ENCODE data around the gene DCXR.

DCXR gene

GRCh38 chr17:82003411-82004381, 33.8 kb downstream of the DCXR start:
- no peak for DNase-seq (ENCODE audit: low read depth, low spot score)
- H3K4me3 ChIP-seq (ENCODE audit: low read length) = no peak overlapping the region

GRCh38 chr17:82001571-82002056, 35.9 kb downstream of the DCXR start:
- no peaks in the 10 kb centered on the region for H3K27me3 ChIP-seq (ENCODE audit: control insufficient read depth, insufficient read depth, low read length)
- DNase-seq (ENCODE audit: low read depth, low spot score) = no peak
- no CpG with 5 or more reads among the region's 17 CpGs for WGBS (ENCODE audit: insufficient coverage, insufficient read length)
- 0 out of 2 replicates have a peak, but pooled peaks cover 1% of the 10 kb centered on the region for H3K4me1 ChIP-seq (ENCODE audit: control insufficient read depth, insufficient read depth, low read length)
- H3K27ac ChIP-seq (ENCODE audit: low read length) = no peak overlapping the region
- H3K9me3 ChIP-seq (ENCODE audit: control insufficient read depth, insufficient read depth, low read length) = no peaks in the 10 kb centered on the region
- H3K36me3 ChIP-seq (ENCODE audit: control insufficient read depth, insufficient read depth, low read length) = peaks cover 3% of the 10 kb centered on the region; the same call in 1 of the 2 replicates
- H3K4me3 ChIP-seq (ENCODE audit: low read length) = no peak overlapping the region

More at GRCh38 chr17:82003411-82004381, 33.8 kb downstream of the DCXR start:
- no CpG with 5 or more reads among the region's 53 CpGs for WGBS (ENCODE audit: insufficient coverage, insufficient read length)
- Histone ChIP-seq H3K36me3 (ENCODE audit: control insufficient read depth, insufficient read depth, low read length) (peaks cover 3% of the 10 kb centered on the region; the same call in 1 of the 2 replicates), H3K27me3 (ENCODE audit: control insufficient read depth, insufficient read depth, low read length) (no peaks in the 10 kb centered on the region), H3K9me3 (ENCODE audit: control insufficient read depth, insufficient read depth, low read length) (no peaks in the 10 kb centered on the region), H3K4me1 (ENCODE audit: control insufficient read depth, insufficient read depth, low read length) (0 out of 2 replicates have a peak, but pooled peaks cover 1% of the 10 kb centered on the region), H3K27ac (ENCODE audit: low read length) (no peak overlapping the region)

GRCh38 chr17:82000803-82001570, 36.5 kb downstream of the DCXR start:
- WGBS (ENCODE audit: insufficient coverage, insufficient read length) = no CpG with 5 or more reads among the region's 32 CpGs
- Histone ChIP-seq H3K4me1 (ENCODE audit: control insufficient read depth, insufficient read depth, low read length) (0 out of 2 replicates have a peak, but pooled peaks cover 1% of the 10 kb centered on the region), H3K27me3 (ENCODE audit: control insufficient read depth, insufficient read depth, low read length) (no peaks in the 10 kb centered on the region), H3K4me3 (ENCODE audit: low read length) (no peak overlapping the region), H3K9me3 (ENCODE audit: control insufficient read depth, insufficient read depth, low read length) (no peaks in the 10 kb centered on the region), H3K27ac (ENCODE audit: low read length) (no peak overlapping the region), H3K36me3 (ENCODE audit: control insufficient read depth, insufficient read depth, low read length) (peaks cover 3% of the 10 kb centered on the region; the same call in 1 of the 2 replicates)
- DNase-seq (ENCODE audit: low read depth, low spot score) = no peak

GRCh38 chr17:81999976-82000802, 37.3 kb downstream of the DCXR start:
- H3K4me3 ChIP-seq (ENCODE audit: low read length) = no peak overlapping the region
- H3K36me3 ChIP-seq (ENCODE audit: control insufficient read depth, insufficient read depth, low read length) = peaks cover 3% of the 10 kb centered on the region; the same call in 1 of the 2 replicates
- no peak for DNase-seq (ENCODE audit: low read depth, low spot score)
- no peak overlapping the region for H3K27ac ChIP-seq (ENCODE audit: low read length)
- WGBS (ENCODE audit: insufficient coverage, insufficient read length) = no CpG with 5 or more reads among the region's 36 CpGs
- H3K27me3 ChIP-seq (ENCODE audit: control insufficient read depth, insufficient read depth, low read length) = no peaks in the 10 kb centered on the region
- no peaks in the 10 kb centered on the region for H3K9me3 ChIP-seq (ENCODE audit: control insufficient read depth, insufficient read depth, low read length)
- H3K4me1 ChIP-seq (ENCODE audit: control insufficient read depth, insufficient read depth, low read length) = 0 out of 2 replicates have a peak, but pooled peaks cover 1% of the 10 kb centered on the region

GRCh38 chr17:81999587-81999975, 37.9 kb downstream of the DCXR start:
- no CpG with 5 or more reads among the region's 12 CpGs for WGBS (ENCODE audit: insufficient coverage, insufficient read length)
- no peaks in the 10 kb centered on the region for H3K9me3 ChIP-seq (ENCODE audit: control insufficient read depth, insufficient read depth, low read length)
- DNase-seq (ENCODE audit: low read depth, low spot score) = no peak
- peaks cover 3% of the 10 kb centered on the region; the same call in 1 of the 2 replicates for H3K36me3 ChIP-seq (ENCODE audit: control insufficient read depth, insufficient read depth, low read length)
- H3K27ac ChIP-seq (ENCODE audit: low read length) = no peak overlapping the region
- H3K27me3 ChIP-seq (ENCODE audit: control insufficient read depth, insufficient read depth, low read length) = no peaks in the 10 kb centered on the region
- H3K4me3 ChIP-seq (ENCODE audit: low read length) = no peak overlapping the region
- 0 out of 2 replicates have a peak, but pooled peaks cover 1% of the 10 kb centered on the region for H3K4me1 ChIP-seq (ENCODE audit: control insufficient read depth, insufficient read depth, low read length)

- peaks cover 4% of the 10 kb centered on the region; the same call in 1 of the 2 replicates for H3K4me1 ChIP-seq (ENCODE audit: control insufficient read depth, insufficient read depth, low read length)
- no peaks in the 10 kb centered on the region for H3K27me3 ChIP-seq (ENCODE audit: control insufficient read depth, insufficient read depth, low read length)
- no peak overlapping the region for H3K4me3 ChIP-seq (ENCODE audit: low read length)
- DNase-seq (ENCODE audit: low read depth, low spot score) = no peak
- peaks cover 5% of the 10 kb centered on the region; the same call in 1 of the 2 replicates for H3K36me3 ChIP-seq (ENCODE audit: control insufficient read depth, insufficient read depth, low read length)
- no peaks in the 10 kb centered on the region for H3K9me3 ChIP-seq (ENCODE audit: control insufficient read depth, insufficient read depth, low read length)
- no CpG with 5 or more reads among the region's 14 CpGs for WGBS (ENCODE audit: insufficient coverage, insufficient read length)
- H3K27ac ChIP-seq (ENCODE audit: low read length) = no peak overlapping the region
Observed at GRCh38 chr17:81998691-81999438, 38.6 kb downstream of the DCXR start.

GRCh38 chr17:81998212-81998611, 39.3 kb downstream of the DCXR start:
- H3K9me3 ChIP-seq (ENCODE audit: control insufficient read depth, insufficient read depth, low read length) = no peaks in the 10 kb centered on the region
- no CpG with 5 or more reads among the region's 7 CpGs for WGBS (ENCODE audit: insufficient coverage, insufficient read length)
- no peak overlapping the region for H3K4me3 ChIP-seq (ENCODE audit: low read length)
- H3K27me3 ChIP-seq (ENCODE audit: control insufficient read depth, insufficient read depth, low read length) = no peaks in the 10 kb centered on the region
- H3K4me1 ChIP-seq (ENCODE audit: control insufficient read depth, insufficient read depth, low read length) = peaks cover 4% of the 10 kb centered on the region; the same call in 1 of the 2 replicates
- no peak overlapping the region for H3K27ac ChIP-seq (ENCODE audit: low read length)
- no peak for DNase-seq (ENCODE audit: low read depth, low spot score)
- H3K36me3 ChIP-seq (ENCODE audit: control insufficient read depth, insufficient read depth, low read length) = 0 out of 2 replicates have a peak, but pooled peaks cover 2% of the 10 kb centered on the region

- Histone ChIP-seq H3K27ac (ENCODE audit: low read length) (no peak overlapping the region), H3K9me3 (ENCODE audit: control insufficient read depth, insufficient read depth, low read length) (no peaks in the 10 kb centered on the region), H3K4me1 (ENCODE audit: control insufficient read depth, insufficient read depth, low read length) (peaks cover 8% of the 10 kb centered on the region; the same call in 1 of the 2 replicates), H3K36me3 (ENCODE audit: control insufficient read depth, insufficient read depth, low read length) (0 out of 2 replicates have a peak, but pooled peaks cover 2% of the 10 kb centered on the region), H3K4me3 (ENCODE audit: low read length) (no peak overlapping the region), H3K27me3 (ENCODE audit: control insufficient read depth, insufficient read depth, low read length) (no peaks in the 10 kb centered on the region)
- WGBS (ENCODE audit: insufficient coverage, insufficient read length) = no CpG with 5 or more reads among the region's 30 CpGs
- no peak for DNase-seq (ENCODE audit: low read depth, low spot score)
Observed at GRCh38 chr17:81996757-81997441, 40.6 kb downstream of the DCXR start.

All from iPS DF 6.9 (cell line).